Dedifferentiated amniotic fluid mesenchymal stem cell (primary cell): ENCODE measurements around the gene SAP30L.
A peak's percentile ranks its signal among the peaks of the same experiment; 100 is the strongest.

Source experiments
- DNase-seq: peaks from one replicate; pipeline ENCODE4 v3.0.0-alpha.2; 2016; ENCODE audit errors: extremely low spot score

SAP30L gene

GRCh38 chr5:154445422-154446194 is at the start of gene SAP30L:
Gene SAP30L (plus strand): TSS chr5:154445997. CDS start chr5:154446605, 608 bp downstream.
- DNase-seq: peak; percentile 92

GRCh38 chr5:154396128-154396527 is 49.7 kb upstream of the SAP30L start:
- DNase-seq: no peak

GRCh38 chr5:154397652-154398406 is 48.0 kb upstream of the SAP30L start:
- DNase-seq: no peak

GRCh38 chr5:154400678-154401077 is 45.1 kb upstream of the SAP30L start:
- no peak for DNase-seq

- DNase-seq: no peak
These were observed 44.4 kb upstream of the SAP30L start for GRCh38 chr5:154401355-154401754.

- no peak for DNase-seq
These were observed 43.9 kb upstream of the SAP30L start for GRCh38 chr5:154401931-154402330.

- no peak for DNase-seq
These were observed 43.2 kb upstream of the SAP30L start for GRCh38 chr5:154402611-154403010.

- no peak for DNase-seq
These were observed 42.6 kb upstream of the SAP30L start for GRCh38 chr5:154403234-154403633.

- DNase-seq: no peak
These were observed 41.9 kb upstream of the SAP30L start for GRCh38 chr5:154403776-154404387.

- DNase-seq: peak; percentile 79
These were observed 40.6 kb upstream of the SAP30L start for GRCh38 chr5:154405078-154405792.

GRCh38 chr5:154406231-154406630 is 39.6 kb upstream of the SAP30L start:
- no peak for DNase-seq

- no peak for DNase-seq
These were observed 39.0 kb upstream of the SAP30L start for GRCh38 chr5:154406826-154407225.

- DNase-seq: no peak
These were observed 37.0 kb upstream of the SAP30L start for GRCh38 chr5:154408811-154409210.

- DNase-seq: no peak
These were observed 36.5 kb upstream of the SAP30L start for GRCh38 chr5:154409230-154409840.

GRCh38 chr5:154410008-154410407 is 35.8 kb upstream of the SAP30L start:
- DNase-seq: no peak

GRCh38 chr5:154410786-154411185 is 35.0 kb upstream of the SAP30L start:
- DNase-seq: no peak

- DNase-seq: no peak
These were observed 34.5 kb upstream of the SAP30L start for GRCh38 chr5:154411338-154411737.

GRCh38 chr5:154412316-154412715 is 33.5 kb upstream of the SAP30L start:
- no peak for DNase-seq

GRCh38 chr5:154412925-154413324 is 32.9 kb upstream of the SAP30L start:
- no peak for DNase-seq

- no peak for DNase-seq
These were observed 30.7 kb upstream of the SAP30L start for GRCh38 chr5:154415114-154415513.

GRCh38 chr5:154418344-154418820 is 27.4 kb upstream of the SAP30L start:
- no peak for DNase-seq
